GM19467 (cell line): ENCODE data around the gene KCNAB2.

ENCODE experiments used
- ATAC-seq: cut with Tn5 transposase; IDR thresholded peaks from one replicate; pipeline ENCODE4 v1.9.1; 2021; ENCODE audit warnings: mild to moderate bottlenecking, moderate library complexity; ENCODE audit not compliant: unreplicated experiment

KCNAB2 gene

DNA sequence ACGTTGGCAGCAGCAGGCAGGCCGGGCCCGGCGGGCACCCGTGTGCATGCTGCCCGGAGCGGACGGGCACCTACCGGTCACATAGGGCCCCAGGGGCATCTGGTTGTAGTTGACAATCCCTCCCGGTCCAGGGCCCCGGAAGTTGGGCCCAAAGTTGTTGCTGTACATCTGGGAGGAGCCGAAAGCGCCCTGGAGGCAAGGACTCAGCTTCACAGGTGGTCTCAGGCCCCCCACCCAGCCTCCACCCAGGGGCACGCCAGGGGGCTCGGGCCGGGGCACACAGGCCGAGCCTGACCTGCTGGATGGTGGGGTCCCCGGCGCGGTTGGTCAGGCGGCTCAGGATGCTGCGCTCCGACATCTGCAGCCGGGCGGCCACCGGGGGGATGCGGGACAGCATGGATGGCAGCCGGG is 60.6 kb downstream of the KCNAB2 start:
- ATAC-seq, result no peak

DNA sequence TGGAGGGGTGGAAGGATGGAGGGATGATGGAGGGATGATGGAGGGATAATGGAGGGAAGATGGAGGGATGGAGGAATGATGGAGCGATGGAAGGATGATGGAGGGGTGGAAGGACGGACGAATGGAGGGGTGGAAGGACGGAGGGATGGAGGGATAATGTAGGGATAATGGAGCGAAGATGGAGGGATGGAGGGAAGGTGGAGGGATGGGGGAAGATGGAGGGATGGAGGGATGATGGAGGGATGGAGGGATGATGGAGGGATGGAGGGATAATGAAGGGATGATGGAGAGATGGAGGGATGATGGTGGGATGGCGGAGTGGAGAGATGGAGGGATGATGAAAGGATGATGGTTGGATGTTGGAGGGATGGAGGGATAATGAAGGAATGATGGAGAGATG is 61.3 kb downstream of the KCNAB2 start:
- no peak for ATAC-seq

GRCh38 chr1:6107409-6108356 is 62.0 kb downstream of the KCNAB2 start:
- ATAC-seq, result no peak

GRCh38 chr1:6108476-6108875 is 62.8 kb downstream of the KCNAB2 start:
- no peak for ATAC-seq

DNA sequence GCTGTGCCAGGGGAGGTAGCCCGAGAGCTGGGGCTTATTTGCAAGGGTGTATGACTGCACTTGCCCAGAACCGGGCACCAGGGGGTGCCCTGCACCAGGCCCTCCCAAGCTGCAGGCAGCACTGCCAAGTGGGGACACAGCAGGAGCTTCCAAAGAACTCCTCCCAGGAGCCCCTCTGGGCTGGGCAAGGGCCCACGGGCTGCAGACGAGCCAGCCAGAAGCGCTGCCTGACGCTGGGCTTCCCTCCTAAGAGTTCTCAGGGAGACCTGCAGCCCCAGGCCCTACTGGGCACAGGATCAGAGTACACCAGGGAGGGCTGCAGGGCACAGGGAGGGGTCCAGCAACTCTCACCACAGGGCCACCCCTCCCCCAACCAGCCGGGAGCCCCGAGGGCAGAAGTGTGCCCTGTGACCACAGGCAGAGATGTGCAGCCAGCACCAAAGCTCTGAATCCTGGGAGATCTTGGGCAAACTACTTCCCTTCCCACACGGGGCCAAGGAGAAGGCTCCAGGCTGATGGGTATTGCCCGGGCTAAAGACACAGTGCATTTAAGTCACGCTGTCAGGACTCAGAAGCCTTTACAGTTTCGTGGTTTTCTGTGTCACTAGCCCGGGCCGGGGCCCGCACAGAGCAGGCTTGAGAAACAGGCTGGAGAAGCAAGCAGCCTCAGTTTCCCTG is 63.4 kb downstream of the KCNAB2 start:
- ATAC-seq, result no peak

- no peak for ATAC-seq
These were observed 64.0 kb downstream of the KCNAB2 start for GRCh38 chr1:6109688-6110087.

- no peak for ATAC-seq
These were observed 64.6 kb downstream of the KCNAB2 start for GRCh38 chr1:6110326-6110725.

GRCh38 chr1:6111571-6111970 is 65.9 kb downstream of the KCNAB2 start:
- no peak for ATAC-seq

DNA sequence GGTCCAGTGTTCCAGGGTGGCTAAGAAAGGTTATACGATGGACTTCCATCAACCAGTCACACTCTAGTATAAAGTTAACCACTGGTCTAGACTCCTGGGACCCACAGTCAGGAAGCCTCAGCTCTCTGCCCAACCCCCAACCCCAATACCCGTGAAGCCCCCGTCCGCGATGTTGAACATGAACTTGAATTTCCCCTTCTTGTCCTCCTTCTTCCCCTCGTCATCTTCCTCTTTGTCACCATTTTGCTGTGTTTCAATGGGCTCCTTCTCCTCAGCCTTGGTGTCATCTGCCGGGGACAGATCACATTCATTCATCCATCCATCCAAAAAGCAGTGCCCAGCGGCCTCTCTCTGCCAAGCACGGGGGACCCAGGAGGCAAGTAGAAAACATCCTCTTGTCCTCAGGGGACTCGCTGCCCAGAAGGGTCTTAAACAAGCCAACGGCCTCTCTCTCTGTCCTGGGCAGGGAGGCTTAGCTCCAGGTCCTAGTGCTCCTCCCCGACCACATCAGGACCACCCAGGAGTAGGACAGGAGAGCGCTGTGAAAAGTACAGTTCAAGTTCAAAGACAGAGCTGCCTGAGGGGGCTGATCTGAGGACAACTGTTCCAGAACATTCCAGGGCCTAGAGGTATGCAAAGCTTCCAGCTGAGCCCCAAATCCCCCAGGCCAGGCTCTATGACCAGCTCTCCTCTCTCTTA is 66.5 kb downstream of the KCNAB2 start:
- no peak for ATAC-seq

DNA sequence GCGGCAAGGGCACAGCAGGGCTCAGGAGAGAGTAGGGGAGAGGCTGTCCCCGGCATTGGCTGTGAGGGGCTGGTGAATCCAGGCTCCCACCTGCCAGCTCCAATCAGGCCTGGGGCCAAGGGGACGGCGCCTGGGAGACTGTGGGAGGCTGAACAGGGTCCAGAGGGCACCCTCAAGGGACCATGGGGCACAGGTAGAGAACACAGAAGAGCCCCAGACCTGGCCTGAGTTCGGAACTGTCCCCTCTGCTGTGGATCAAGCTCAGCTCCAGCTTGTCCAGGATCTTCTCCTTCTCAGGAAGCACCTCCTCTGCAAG is 67.0 kb downstream of the KCNAB2 start:
- ATAC-seq, result no peak

- no peak for ATAC-seq
These were observed 67.4 kb downstream of the KCNAB2 start for GRCh38 chr1:6113116-6113515.

- no peak for ATAC-seq
These were observed 68.1 kb downstream of the KCNAB2 start for GRCh38 chr1:6113745-6114144.

GRCh38 chr1:6116137-6116536 is 70.4 kb downstream of the KCNAB2 start:
- ATAC-seq, result no peak

DNA sequence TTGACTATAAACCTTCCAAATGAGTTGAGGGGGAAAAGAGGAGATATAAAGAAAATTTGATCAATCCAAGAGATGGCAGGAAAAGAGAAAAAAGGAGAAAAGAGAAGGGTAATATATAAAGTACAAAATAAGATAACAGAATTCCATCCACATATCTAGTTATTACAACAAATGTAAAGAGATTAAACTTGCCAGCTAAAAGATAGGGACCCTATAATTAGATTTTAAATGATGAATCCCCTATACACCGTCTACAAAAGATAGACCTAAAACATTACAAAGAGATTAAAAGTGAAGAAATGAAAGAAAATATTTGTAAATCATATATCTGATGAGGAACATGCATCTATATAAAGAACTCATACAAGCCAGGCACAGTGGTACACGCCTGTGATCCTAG is 71.4 kb downstream of the KCNAB2 start:
- ATAC-seq, result no peak

- no peak for ATAC-seq
These were observed 71.9 kb downstream of the KCNAB2 start for GRCh38 chr1:6117624-6118023.

GRCh38 chr1:6118415-6118814 is 72.7 kb downstream of the KCNAB2 start:
- ATAC-seq, result no peak

DNA sequence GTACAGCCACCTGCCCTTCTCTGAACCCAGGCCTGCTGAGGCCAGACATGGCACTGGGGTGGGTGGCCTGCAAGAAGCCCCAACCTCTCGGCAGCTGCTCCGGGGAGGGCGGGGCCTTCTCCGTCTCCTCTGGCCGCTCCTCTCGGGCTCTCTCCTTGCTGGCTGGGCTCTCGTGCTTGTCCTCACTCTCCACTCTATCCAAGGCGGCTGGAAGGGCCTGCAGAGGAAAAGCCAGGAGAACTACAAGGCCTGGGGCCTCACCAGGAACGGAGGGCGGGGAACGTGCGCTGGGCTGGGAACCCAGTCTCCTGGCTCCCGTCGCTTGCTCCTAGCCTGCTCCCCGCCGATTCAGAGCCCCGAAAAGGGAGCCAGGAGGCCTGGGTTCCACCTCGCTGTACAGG is 75.3 kb downstream of the KCNAB2 start:
- ATAC-seq, result no peak

DNA sequence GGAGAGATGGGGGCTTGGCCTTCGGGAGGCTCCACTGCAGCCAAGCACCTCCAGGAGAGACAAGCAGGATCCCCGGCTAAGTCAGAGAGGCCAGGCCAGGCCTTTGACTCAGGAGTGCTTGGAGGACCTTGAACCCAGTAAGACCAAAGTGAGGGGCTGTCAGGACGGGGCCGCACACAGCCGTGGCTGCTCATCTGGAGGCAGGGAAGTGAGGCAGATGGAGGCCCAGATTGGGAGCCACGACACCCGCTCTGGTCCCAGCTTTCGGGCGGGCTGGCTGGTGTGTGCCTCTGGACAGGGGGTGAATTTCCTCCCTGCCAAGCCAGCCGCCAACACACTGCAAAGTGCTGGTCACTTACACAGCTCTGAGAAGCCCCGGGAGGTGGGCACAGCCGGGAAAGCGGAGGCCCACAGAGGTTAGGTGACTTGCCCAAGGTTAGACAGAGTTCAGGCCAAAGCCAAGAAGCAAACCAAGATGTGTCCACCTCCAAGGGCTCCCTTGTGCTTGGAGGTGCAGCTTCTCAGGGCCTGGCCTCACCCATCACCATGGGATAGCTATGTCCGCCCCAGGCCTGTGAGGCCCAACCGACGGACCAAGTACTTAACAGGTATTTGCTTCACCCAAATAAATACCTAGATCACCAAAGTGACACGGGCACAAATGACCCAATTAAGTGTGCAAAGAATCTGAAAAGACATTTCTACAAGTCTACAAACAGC is 76.1 kb downstream of the KCNAB2 start:
- ATAC-seq, result no peak

DNA sequence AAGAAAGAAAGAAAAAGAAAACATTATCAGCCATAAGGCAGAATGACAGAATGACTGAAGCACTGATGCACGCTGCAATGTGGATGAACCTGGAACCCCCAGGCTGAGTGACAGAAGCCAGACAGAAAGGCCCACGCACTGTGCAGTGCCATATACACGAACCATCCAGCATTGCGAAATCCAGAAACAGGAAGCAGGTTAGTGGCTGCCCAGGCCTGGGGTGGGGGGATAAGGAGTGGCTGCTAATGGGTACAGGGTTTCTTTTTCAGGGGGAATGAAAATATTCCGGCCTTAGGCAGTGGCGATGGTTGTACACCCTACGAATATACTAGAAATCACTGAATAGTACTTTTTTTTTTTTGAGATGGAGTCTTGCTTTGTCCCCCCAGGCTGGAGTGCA is 77.4 kb downstream of the KCNAB2 start:
- ATAC-seq, result no peak

DNA sequence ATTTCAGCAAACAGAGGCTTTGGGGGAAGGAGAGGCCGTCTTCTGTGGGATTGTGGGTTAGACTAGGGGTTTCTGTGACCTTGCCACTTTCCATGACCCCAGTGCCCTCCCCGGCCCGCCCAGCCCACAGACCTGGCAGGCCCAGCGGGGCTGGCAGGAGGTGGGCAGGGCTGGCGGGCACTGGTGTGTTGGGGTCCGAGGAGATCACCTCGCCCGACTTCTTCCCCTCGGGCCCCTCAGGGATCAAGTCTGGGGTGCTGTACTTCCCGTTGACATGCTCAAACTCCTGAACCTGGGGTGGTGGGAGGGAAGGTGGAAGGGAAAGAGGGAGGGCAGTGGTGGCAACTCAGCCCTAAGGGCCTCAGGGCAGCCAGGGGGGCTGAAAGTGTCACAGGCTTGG is 78.1 kb downstream of the KCNAB2 start:
- ATAC-seq, result no peak

- ATAC-seq, result no peak
These were observed 78.7 kb downstream of the KCNAB2 start for GRCh38 chr1:6124341-6124740.
